ENCODE data around the gene CUEDC1. TPM values are rescaled to one million over a fixed set of nuclear protein-coding genes. Genes with fewer than 3 reads are reported as not detected.
A peak's percentile ranks its signal among the peaks of the same experiment; 100 is the strongest.

The CUEDC1 gene
- total RNA-seq, 4 donors from 2014 or later, result 30.3 to 72.2 (median 51.2) TPM

DNA sequence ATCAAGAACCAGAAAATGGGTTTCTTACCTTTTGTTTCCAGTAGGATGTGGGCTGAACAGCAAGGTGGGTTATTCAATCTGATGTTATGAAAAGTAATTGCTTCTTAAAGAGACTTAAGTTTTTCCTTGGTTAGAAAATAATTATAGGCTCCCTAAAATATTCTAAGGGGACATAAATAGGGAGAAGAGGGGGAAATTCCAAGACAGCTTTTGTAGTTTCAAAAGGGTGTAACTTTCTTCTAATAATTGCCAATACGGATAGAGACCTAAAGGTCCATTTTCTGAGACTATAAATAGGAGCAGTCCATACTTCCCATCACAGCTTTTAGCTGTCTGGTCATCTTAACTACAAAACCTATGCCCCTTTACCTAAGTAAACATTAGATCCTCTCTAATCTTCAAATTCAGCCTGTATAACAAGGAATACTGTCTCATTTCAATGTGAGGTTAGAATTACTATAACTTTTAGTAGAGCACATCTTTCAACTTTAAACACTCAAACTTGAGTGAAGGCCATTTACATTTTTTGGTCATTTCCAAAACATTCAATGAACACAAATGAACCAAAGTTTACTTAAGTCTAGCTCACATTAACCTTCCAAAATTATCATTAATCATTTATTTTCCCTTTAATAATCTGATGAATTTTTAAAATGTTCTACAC, 46.4 kb upstream of the CUEDC1 start:
- Histone ChIP-seq H3K4me1 (peaks cover 37 to 71% (median 65%) of the 10 kb centered on the region in 4 donors), H3K27me3 (no peaks in the 10 kb centered on the region), H3K4me3 (no peak overlapping the region), H3K9me3 (peaks cover 0 to under 1% (median 0%) of the 10 kb centered on the region in 4 donors), H3K36me3 (peaks cover 22 to 81% (median 62%) of the 10 kb centered on the region in 4 donors), H3K27ac (replicated peaks in 1 of 4) (peak overlapping the region in 3 of 4 donors; percentile 2 to 26 (median 22))
- intact Hi-C loops (cut with DNase I), result loop anchor here (10.0 kb wide), 2 partner anchors 337 to 877 kb away; no protein-coding TSS in a partner anchor
- no peak for TF ChIP-seq POLR2AphosphoS5 (IDR thresholded peaks at IDR 0.05)
- TF ChIP-seq, protein P1, sequence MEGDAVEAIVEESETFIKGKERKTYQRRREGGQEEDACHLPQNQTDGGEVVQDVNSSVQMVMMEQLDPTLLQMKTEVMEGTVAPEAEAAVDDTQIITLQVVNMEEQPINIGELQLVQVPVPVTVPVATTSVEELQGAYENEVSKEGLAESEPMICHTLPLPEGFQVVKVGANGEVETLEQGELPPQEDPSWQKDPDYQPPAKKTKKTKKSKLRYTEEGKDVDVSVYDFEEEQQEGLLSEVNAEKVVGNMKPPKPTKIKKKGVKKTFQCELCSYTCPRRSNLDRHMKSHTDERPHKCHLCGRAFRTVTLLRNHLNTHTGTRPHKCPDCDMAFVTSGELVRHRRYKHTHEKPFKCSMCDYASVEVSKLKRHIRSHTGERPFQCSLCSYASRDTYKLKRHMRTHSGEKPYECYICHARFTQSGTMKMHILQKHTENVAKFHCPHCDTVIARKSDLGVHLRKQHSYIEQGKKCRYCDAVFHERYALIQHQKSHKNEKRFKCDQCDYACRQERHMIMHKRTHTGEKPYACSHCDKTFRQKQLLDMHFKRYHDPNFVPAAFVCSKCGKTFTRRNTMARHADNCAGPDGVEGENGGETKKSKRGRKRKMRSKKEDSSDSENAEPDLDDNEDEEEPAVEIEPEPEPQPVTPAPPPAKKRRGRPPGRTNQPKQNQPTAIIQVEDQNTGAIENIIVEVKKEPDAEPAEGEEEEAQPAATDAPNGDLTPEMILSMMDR (IDR thresholded peaks at IDR 0.05), result no peak
- no peak for TF ChIP-seq EP300 (IDR thresholded peaks at IDR 0.05)
- TF ChIP-seq POLR2A (IDR thresholded peaks at IDR 0.05; ENCODE audit: low read depth), result no peak
- 22% methylated on average over 1 of the region's 1 CpG for WGBS
- no peak for DNase-seq (ENCODE audit: extremely low spot score)

DNA sequence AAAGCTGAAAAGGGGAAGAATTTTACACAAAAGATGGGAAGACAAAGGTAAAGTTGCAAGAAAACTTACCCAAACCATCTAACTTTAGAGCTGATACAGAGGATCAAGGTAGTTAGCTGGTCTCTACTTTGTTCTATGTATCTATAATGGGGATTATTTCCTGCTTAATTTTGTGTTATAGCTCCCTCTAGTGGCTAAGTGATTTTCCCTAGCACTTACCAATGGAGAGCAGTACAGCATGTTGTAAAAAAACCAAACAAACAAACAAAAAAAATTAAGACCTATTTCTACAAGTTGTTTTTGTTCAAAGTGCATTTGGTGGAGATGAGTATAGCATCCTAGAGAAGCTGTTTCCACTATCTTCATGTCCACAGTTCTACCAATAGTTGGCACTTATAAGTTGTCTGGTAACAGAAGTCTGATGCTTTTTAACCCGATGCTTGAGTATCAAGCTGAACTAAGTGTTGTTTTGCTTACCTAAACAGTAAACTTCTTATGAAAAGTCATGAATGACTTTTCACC, 44.3 kb upstream of the CUEDC1 start:
- Histone ChIP-seq H3K27me3 (no peaks in the 10 kb centered on the region), H3K27ac (replicated peaks in 1 of 4) (peak overlapping the region in 3 of 4 donors; percentile 21 to 46 (median 44)), H3K4me3 (no peak overlapping the region), H3K4me1 (peaks cover 33 to 68% (median 61%) of the 10 kb centered on the region in 4 donors), H3K9me3 (no peaks in the 10 kb centered on the region), H3K36me3 (peaks cover 14 to 67% (median 50%) of the 10 kb centered on the region in 4 donors)
- DNase-seq (ENCODE audit: extremely low spot score), result no peak
- WGBS, result 54% methylated on average over 1 of the region's 1 CpG
- intact Hi-C loops (cut with DNase I), result loop anchor here (10.0 kb wide), 2 partner anchors 335 to 875 kb away; no protein-coding TSS in a partner anchor
- TF ChIP-seq EP300 (IDR thresholded peaks at IDR 0.05) (no peak), POLR2A (IDR thresholded peaks at IDR 0.05; ENCODE audit: low read depth) (no peak), POLR2AphosphoS5 (IDR thresholded peaks at IDR 0.05) (no peak)
- TF ChIP-seq, protein P1 (IDR thresholded peaks at IDR 0.05), result peak; percentile 78 to 83 (median 82)

DNA sequence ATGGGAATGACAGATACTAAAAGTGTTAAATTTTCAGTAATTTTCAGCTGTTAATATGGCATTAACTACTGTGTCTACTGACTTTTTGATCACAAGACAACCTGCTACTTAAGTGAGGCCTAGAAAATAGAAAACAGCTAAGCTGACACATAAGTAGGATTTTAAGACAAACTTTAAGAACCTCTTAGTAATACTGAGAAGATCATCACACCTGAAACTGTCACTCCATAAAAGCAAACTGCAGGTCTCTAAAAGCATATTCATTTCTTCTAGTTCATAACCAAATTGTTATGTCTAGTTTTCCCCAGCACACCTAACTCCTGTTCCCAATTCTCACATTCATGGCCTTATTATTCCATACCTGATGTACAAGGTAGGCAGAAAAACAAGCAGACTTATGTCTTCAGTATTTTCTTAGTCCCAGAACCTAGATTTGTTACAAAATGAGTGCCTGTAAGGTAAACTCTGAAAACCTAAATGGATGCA, 43.8 kb upstream of the CUEDC1 start:
- peaks cover 11 to 62% (median 45%) of the 10 kb centered on the region in 4 donors for H3K36me3 ChIP-seq
- H3K27ac ChIP-seq (replicated peaks in 1 of 4), result peak overlapping the region in 2 of 4 donors; percentile 44 to 46
- H3K27me3 ChIP-seq, result no peaks in the 10 kb centered on the region
- no peak overlapping the region for H3K4me3 ChIP-seq
- no peak for DNase-seq (ENCODE audit: extremely low spot score)
- no peaks in the 10 kb centered on the region for H3K9me3 ChIP-seq
- TF ChIP-seq POLR2AphosphoS5 (IDR thresholded peaks at IDR 0.05), result no peak
- TF ChIP-seq, protein P1 (IDR thresholded peaks at IDR 0.05), result no peak
- TF ChIP-seq EP300 (IDR thresholded peaks at IDR 0.05), result no peak
- no peak for TF ChIP-seq POLR2A (IDR thresholded peaks at IDR 0.05; ENCODE audit: low read depth)
- intact Hi-C loops (cut with DNase I), result no loop called here
- peaks cover 33 to 68% (median 61%) of the 10 kb centered on the region in 4 donors for H3K4me1 ChIP-seq

DNA sequence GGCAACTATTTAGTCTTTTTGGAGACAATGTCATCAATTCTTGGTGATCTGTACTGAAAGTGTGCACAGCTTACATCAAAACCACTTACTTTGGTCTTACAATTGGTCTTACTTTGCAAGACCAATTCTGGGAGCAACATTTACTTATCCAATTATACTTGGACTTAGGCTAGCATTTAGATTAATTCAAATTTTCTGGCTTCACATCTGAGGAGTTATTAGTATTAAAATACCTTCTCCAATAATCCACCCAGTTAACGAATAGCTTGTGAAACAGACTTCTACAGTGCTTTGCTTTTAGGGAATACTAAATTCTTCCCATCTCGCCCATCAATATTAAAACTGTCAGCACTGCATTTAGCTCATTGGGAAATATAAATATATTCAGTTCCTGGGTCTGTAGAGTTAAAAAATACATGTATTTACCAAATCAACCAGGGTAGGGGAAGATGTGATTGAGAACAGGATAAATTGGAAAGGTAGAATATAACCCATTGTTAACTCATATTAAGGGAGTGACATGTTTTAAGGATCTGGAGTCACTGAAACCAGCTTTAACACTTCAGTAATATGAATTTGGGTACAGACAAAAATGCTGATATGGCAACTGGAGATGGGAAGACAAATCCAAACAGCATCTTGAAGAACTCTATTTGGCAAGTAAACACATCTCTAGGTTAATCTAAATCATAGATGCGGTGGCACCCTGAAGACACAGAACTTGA, 42.0 kb upstream of the CUEDC1 start:
- TF ChIP-seq POLR2AphosphoS5 (IDR thresholded peaks at IDR 0.05), result no peak
- no peak for TF ChIP-seq POLR2A (IDR thresholded peaks at IDR 0.05; ENCODE audit: low read depth)
- TF ChIP-seq, protein P1 (IDR thresholded peaks at IDR 0.05), result no peak
- TF ChIP-seq EP300 (IDR thresholded peaks at IDR 0.05), result no peak
- no peak overlapping the region for H3K4me3 ChIP-seq
- DNase-seq (ENCODE audit: extremely low spot score), result no peak
- peaks cover 0 to 44% (median 29%) of the 10 kb centered on the region in 4 donors for H3K36me3 ChIP-seq
- H3K4me1 ChIP-seq, result peaks cover 25 to 63% (median 57%) of the 10 kb centered on the region in 4 donors
- WGBS, result 84% methylated on average over 3 of the region's 3 CpGs
- no peaks in the 10 kb centered on the region for H3K9me3 ChIP-seq
- intact Hi-C loops (cut with DNase I), result no loop called here
- peak overlapping the region in 2 of 4 donors; percentile 6 to 34 for H3K27ac ChIP-seq (replicated peaks in 1 of 4)
- H3K27me3 ChIP-seq, result no peaks in the 10 kb centered on the region
